H1 (cell line): Measurements from ENCODE around the gene C20orf96. TPM values are rescaled to one million over a fixed set of nuclear protein-coding genes. Genes with fewer than 3 reads are reported as not detected.
A peak's percentile ranks its signal among the peaks of the same experiment; 100 is the strongest.

Experiments used
- ATF2 ChIP-seq: IDR thresholded peaks from 2 replicates; pipeline ENCODE4 v1.6.1; 2012; ENCODE audit warnings: low read length, inconsistent platforms
- CHD1 ChIP-seq: IDR thresholded peaks from 2 replicates; pipeline ENCODE4 v1.6.1; 2012; ENCODE audit warnings: low read depth, low read length, improper control_type of control experiment
- E2F6 ChIP-seq: IDR thresholded peaks from 2 replicates; pipeline ENCODE4 v1.6.1; 2012; ENCODE audit warnings: inconsistent platforms
- EP300 ChIP-seq, 2 experiments: IDR thresholded peaks; 1 replicate in 1 of 2; 2 replicates in 1 of 2; pipeline ENCODE4 v1.6.1; 2011 to 2012; ENCODE audit warnings: low read depth in 2 of 2, low read length in 2 of 2, mild to moderate bottlenecking in 2 of 2, borderline replicate concordance in 1 of 2, inconsistent platforms in 1 of 2, moderate library complexity in 1 of 2
- MAX ChIP-seq: IDR thresholded peaks from 2 replicates; pipeline ENCODE4 v1.6.1; 2012; ENCODE audit warnings: inconsistent platforms
- POLR2A ChIP-seq, 2 experiments: IDR thresholded peaks; 1 replicate in 1 of 2; 2 replicates in 1 of 2; pipeline ENCODE4 v1.6.1; 2011; ENCODE audit warnings: low read depth in 2 of 2, low read length in 2 of 2, mild to moderate bottlenecking in 2 of 2; ENCODE audit errors: control extremely low read depth in 1 of 2
- SIN3A ChIP-seq, 2 experiments: IDR thresholded peaks in 1 of 2; conservative IDR thresholded peaks in 1 of 2; 2 replicates each; pipeline ENCODE4 v1.6.1; 2011 to 2012; ENCODE audit warnings: low read length in 2 of 2, improper control_type of control experiment in 1 of 2, low read depth in 1 of 2, mild to moderate bottlenecking in 1 of 2
- polyA plus RNA-seq, 7 experiments: library from polyadenylated mRNA; depleted of rRNA in 3 of 7; stranded (reverse) in 5 of 7; unstranded in 2 of 7; fragments of >200 nt in 5 of 7; fragments of 200-250 nt in 2 of 7; gene quantifications; 1 replicate in 5 of 7; 2 replicates in 1 of 7; 4 replicates in 1 of 7; pipeline versions ENCODE4 v1.2.1 to v1.2.3, GENCODE V29; 2011 to 2013; ENCODE audit warnings: missing spikeins in 2 of 7, mixed read lengths in 2 of 7
- total RNA-seq: library from RNA; stranded (reverse); fragmentation: NEBNext Ultra II Directional; extraction: Animal tissue kit (Norgen Biotek cat#: 25700); gene quantifications from 2 replicates; pipeline ENCODE4 v1.2.1, GENCODE V29; 2021

Gene C20orf96
- total and polyA plus RNA-seq, 2 of the 8 experiments (the other 6 are each of a cell fraction or from before 2014, with no cell fraction given): 19.2 to 21.0 TPM

- peak; percentile 86 for TF ChIP-seq E2F6
- TF ChIP-seq CHD1: peak; percentile 43; the same call in 1 of the 2 replicates
- peak in 1 of 2 experiments; percentile 72; a peak in 2 of 4 replicates for TF ChIP-seq SIN3A (conservative IDR thresholded peaks at IDR 0.05 in 1 of 2, IDR thresholded peaks at IDR 0.05 in 1 of 2; ENCODE audit: low read depth in 1 of 2, low read length in 2 of 2)
- TF ChIP-seq MAX: peak; percentile 95
- TF ChIP-seq POLR2A (IDR thresholded peaks at IDR 0.05; ENCODE audit: control extremely low read depth in 1 of 2, low read depth in 2 of 2, low read length in 2 of 2): peak in 1 of 2 experiments; percentile 56; a peak in 2 of 3 replicates
- TF ChIP-seq EP300 (IDR thresholded peaks at IDR 0.05; ENCODE audit: borderline replicate concordance in 1 of 2, low read depth in 2 of 2, low read length in 2 of 2): peak in 1 of 2 experiments; percentile 22; a peak in 1 of 3 replicates
- no peak for TF ChIP-seq ATF2
Measured at GRCh38 chr20:324177-325044, 33.9 kb upstream of the C20orf96 start (continued).
